ENCODE measurements around the gene LIN7A.

The LIN7A gene

GRCh38 chr12:80815351-80815750 lies 122.4 kb downstream of the LIN7A start:
- TF ChIP-seq ZFX (IDR thresholded peaks at IDR 0.05; ENCODE audit: borderline replicate concordance) (no peak), CTCF (IDR thresholded peaks at IDR 0.05) (no peak)
- no peak overlapping the region for H3K27ac ChIP-seq

- TF ChIP-seq ZFX (IDR thresholded peaks at IDR 0.05; ENCODE audit: borderline replicate concordance): no peak
- no peak for TF ChIP-seq CTCF (IDR thresholded peaks at IDR 0.05)
- H3K27ac ChIP-seq: no peak overlapping the region
Observed at GRCh38 chr12:80814453-80814852, 123.3 kb downstream of the LIN7A start.

- TF ChIP-seq ZFX (IDR thresholded peaks at IDR 0.05; ENCODE audit: borderline replicate concordance) (no peak), CTCF (IDR thresholded peaks at IDR 0.05) (no peak)
- no peak overlapping the region for H3K27ac ChIP-seq
Observed at GRCh38 chr12:80813820-80814219, 123.9 kb downstream of the LIN7A start.

- no peak overlapping the region for H3K27ac ChIP-seq
- no peak for TF ChIP-seq CTCF (IDR thresholded peaks at IDR 0.05)
- TF ChIP-seq ZFX (IDR thresholded peaks at IDR 0.05; ENCODE audit: borderline replicate concordance): no peak
Observed at GRCh38 chr12:80811957-80812708, 125.6 kb downstream of the LIN7A start.

- no peak overlapping the region for H3K27ac ChIP-seq
- no peak for TF ChIP-seq CTCF (IDR thresholded peaks at IDR 0.05)
- no peak for TF ChIP-seq ZFX (IDR thresholded peaks at IDR 0.05; ENCODE audit: borderline replicate concordance)
Observed at GRCh38 chr12:80810874-80811273, 126.9 kb downstream of the LIN7A start.

GRCh38 chr12:80807640-80808288 lies 130.0 kb downstream of the LIN7A start:
- no peak overlapping the region for H3K27ac ChIP-seq
- TF ChIP-seq CTCF (IDR thresholded peaks at IDR 0.05) (no peak), ZFX (IDR thresholded peaks at IDR 0.05; ENCODE audit: borderline replicate concordance) (no peak)

- no peak overlapping the region for H3K27ac ChIP-seq
- TF ChIP-seq CTCF (IDR thresholded peaks at IDR 0.05) (no peak), ZFX (IDR thresholded peaks at IDR 0.05; ENCODE audit: borderline replicate concordance) (no peak)
Observed at GRCh38 chr12:80805106-80805505, 132.6 kb downstream of the LIN7A start.
